SK-N-SH (cell line): ENCODE measurements around the gene AHDC1. TPM values are rescaled to one million over a fixed set of nuclear protein-coding genes. Genes with fewer than 3 reads are reported as not detected.
A peak's percentile ranks its signal among the peaks of the same experiment; 100 is the strongest.

Experiments used
- CTCF ChIA-PET: fragments of 300-600, 350-600 bp; formaldehyde crosslinking; extraction: SDS; loops from one replicate; lab custom pipeline; 2021; lab: Yijun Ruan, JAX
- POLR2A ChIA-PET: fragments of 350-600 bp; sonication (Branson Sonifier 250); formaldehyde crosslinking; extraction: SDS; loops from one replicate; lab custom pipeline; 2020; ENCODE audit warnings: antibody characterized with exemption, inconsistent platforms; lab: Yijun Ruan, JAX
- DNase-seq: peaks from one replicate; pipeline ENCODE4 v3.0.0; 2012
- H2AFZ ChIP-seq: fragments of 200-600 bp; sonication (generic); 2 replicates; pipeline ENCODE4 v1.8.1; 2016; ENCODE audit warnings: antibody characterized with exemption, mild to moderate bottlenecking, low read depth
- H3F3A ChIP-seq: fragments of 200-600 bp; sonication (generic); replicated peaks from 2 replicates; pipeline ENCODE3; 2016; ENCODE audit warnings: antibody characterized with exemption, mild to moderate bottlenecking; ENCODE audit not compliant: insufficient read depth
- H3K27ac ChIP-seq, 2 experiments: fragments of 200-500 bp in 1 of 2; fragments of 200-600 bp in 1 of 2; sonication (Bioruptor generic) in 1 of 2; sonication (generic), shearing (Covaris generic) in 1 of 2; 2 replicates each; pipeline versions ENCODE4 v1.5.1 to v1.6.1; 2014 to 2016; ENCODE audit warnings: low read depth in 2 of 2, inconsistent platforms in 1 of 2, low read length in 1 of 2, mild to moderate bottlenecking in 1 of 2, mixed read lengths in 1 of 2
- H3K27me3 ChIP-seq: fragments of 200-600 bp; sonication (generic), shearing (Covaris generic); 2 replicates; pipeline ENCODE4 v1.6.1; 2016; ENCODE audit warnings: mixed run types; ENCODE audit not compliant: insufficient read depth
- H3K36me3 ChIP-seq, 2 experiments: fragments of 200-500 bp in 1 of 2; fragments of 200-600 bp in 1 of 2; sonication (Bioruptor generic) in 1 of 2; sonication (generic) in 1 of 2; replicated peaks in 1 of 2; 2 replicates each; pipeline versions ENCODE3 to v1.5.1; 2014 to 2016; ENCODE audit warnings: low read length in 1 of 2, mild to moderate bottlenecking in 1 of 2; ENCODE audit not compliant: insufficient read depth in 2 of 2, control insufficient read depth in 1 of 2
- H3K4me1 ChIP-seq, 2 experiments: fragments of 200-500 bp in 1 of 2; fragments of 200-600 bp in 1 of 2; sonication (Bioruptor generic) in 1 of 2; sonication (generic), shearing (Covaris generic) in 1 of 2; 2 replicates each; pipeline versions ENCODE4 v1.5.1 to v1.6.1; 2014 to 2016; ENCODE audit warnings: low read depth in 1 of 2, low read length in 1 of 2, mixed run types in 1 of 2; ENCODE audit not compliant: insufficient read depth in 2 of 2, control insufficient read depth in 1 of 2
- H3K4me2 ChIP-seq: fragments of 200-600 bp; sonication (generic), shearing (Covaris generic); 2 replicates; pipeline ENCODE4 v1.6.1; 2017; ENCODE audit warnings: mixed run types
- H3K4me3 ChIP-seq, 2 experiments: fragments of 200-500 bp in 1 of 2; fragments of 200-600 bp in 1 of 2; sonication (Bioruptor generic) in 1 of 2; sonication (generic), shearing (Covaris generic) in 1 of 2; 2 replicates each; pipeline versions ENCODE4 v1.5.1 to v1.8.1; 2014 to 2016; ENCODE audit warnings: low read depth in 2 of 2, inconsistent platforms in 1 of 2, low read length in 1 of 2, mild to moderate bottlenecking in 1 of 2, mixed read lengths in 1 of 2, moderate library complexity in 1 of 2
- H3K79me2 ChIP-seq: fragments of 200-600 bp; sonication (generic); 2 replicates; pipeline ENCODE4 v1.8.1; 2017; ENCODE audit warnings: mild to moderate bottlenecking; ENCODE audit not compliant: insufficient read depth
- H3K9ac ChIP-seq: fragments of 200-600 bp; sonication (generic); 2 replicates; pipeline ENCODE4 v1.6.1; 2017; ENCODE audit warnings: mixed run types
- H3K9me2 ChIP-seq: fragments of 200-600 bp; sonication (generic); 2 replicates; pipeline ENCODE4 v1.6.1; 2017; ENCODE audit warnings: mixed run types
- H3K9me3 ChIP-seq: fragments of 200-600 bp; sonication (generic); 2 replicates; pipeline ENCODE4 v1.6.1; 2017; ENCODE audit warnings: mixed run types, mild to moderate bottlenecking, moderate library complexity
- H4K20me1 ChIP-seq: fragments of 200-600 bp; sonication (generic); 2 replicates; pipeline ENCODE4 v1.6.1; 2017; ENCODE audit warnings: mild to moderate bottlenecking, mixed run types; ENCODE audit not compliant: insufficient read depth
- CHD2 ChIP-seq: fragments of 150-350 bp; IDR thresholded peaks from 2 replicates; pipeline ENCODE4 v1.6.1; 2018; ENCODE audit warnings: low read length; ENCODE audit not compliant: partially characterized antibody
- CTCF ChIP-seq: fragments of 200-600 bp; sonication (generic); IDR thresholded peaks from 2 replicates; pipeline ENCODE4 v1.6.1; 2017; ENCODE audit warnings: antibody characterized with exemption, mild to moderate bottlenecking, moderate library complexity
- FOSL2 ChIP-seq: IDR thresholded peaks from 2 replicates; pipeline ENCODE4 v1.4.0; 2012; ENCODE audit warnings: low read depth, mild to moderate bottlenecking, moderate library complexity, borderline replicate concordance
- FOXJ3 ChIP-seq: sonication (generic); formaldehyde crosslinking; IDR thresholded peaks from 2 replicates; pipeline ENCODE4 v1.5.1; 2020; ENCODE audit warnings: mild to moderate bottlenecking, missing genetic modification reagents
- FOXM1 ChIP-seq: IDR thresholded peaks from 2 replicates; pipeline ENCODE4 v1.4.0; 2012; ENCODE audit warnings: low read depth, mild to moderate bottlenecking
- GABPA ChIP-seq: IDR thresholded peaks from 2 replicates; pipeline ENCODE4 v1.4.0; 2012; ENCODE audit warnings: low read depth, mild to moderate bottlenecking
- GATA2 ChIP-seq: sonication (generic); formaldehyde crosslinking; IDR thresholded peaks from 2 replicates; pipeline ENCODE4 v1.5.0; 2020; ENCODE audit warnings: mild to moderate bottlenecking, missing genetic modification reagents
- IRF3 ChIP-seq: fragments of 150-350 bp; IDR thresholded peaks from 2 replicates; pipeline ENCODE4 v1.6.1; 2016; ENCODE audit warnings: mild to moderate bottlenecking, low read depth, low read length
- JUND ChIP-seq: IDR thresholded peaks from 2 replicates; pipeline ENCODE4 v1.4.0; 2012
- MEF2A ChIP-seq: IDR thresholded peaks from 2 replicates; pipeline ENCODE4 v1.4.0; 2012; ENCODE audit warnings: low read depth, borderline replicate concordance
- MXI1 ChIP-seq: IDR thresholded peaks from 2 replicates; pipeline ENCODE4 v1.6.1; 2012; ENCODE audit warnings: mild to moderate bottlenecking, low read depth, low read length, improper control_type of control experiment
- POLR2AphosphoS5 ChIP-seq: IDR thresholded peaks from 2 replicates; pipeline ENCODE4 v1.6.1; 2012; ENCODE audit warnings: low read depth, low read length
- RAD21 ChIP-seq: IDR thresholded peaks from 2 replicates; pipeline ENCODE4 v1.6.1; 2012; ENCODE audit warnings: mild to moderate bottlenecking, low read length
- RXRA ChIP-seq: IDR thresholded peaks from 2 replicates; pipeline ENCODE4 v1.4.0; 2012; ENCODE audit warnings: low read depth, mild to moderate bottlenecking, borderline replicate concordance
- SIN3A ChIP-seq: IDR thresholded peaks from 2 replicates; pipeline ENCODE4 v1.6.1; 2012; ENCODE audit warnings: low read depth, mild to moderate bottlenecking, low read length, moderate library complexity, borderline replicate concordance
- TAF1 ChIP-seq: IDR thresholded peaks from 2 replicates; pipeline ENCODE4 v1.6.1; 2012; ENCODE audit warnings: low read depth, mild to moderate bottlenecking, low read length, moderate library complexity, borderline replicate concordance
- YY1 ChIP-seq: IDR thresholded peaks from 2 replicates; pipeline ENCODE4 v1.4.0; 2012; ENCODE audit warnings: low read depth, mild to moderate bottlenecking
- WGBS: methylation state at CpG from one replicate; pipeline ENCODE4 v1.1.6; 2017; ENCODE audit warnings: low lambda C conversion rate; 5-methylcytosine and 5-hydroxymethylcytosine counted together
- polyA plus RNA-seq, 3 experiments: library from polyadenylated mRNA; depleted of rRNA; stranded (reverse); fragments of >200 nt; gene quantifications; 2 replicates each; pipeline ENCODE4 v1.2.3, GENCODE V29; 2012
- TF ChIP-seq, protein P1 (sequence below): fragments of 150-350 bp; IDR thresholded peaks from 2 replicates; pipeline ENCODE4 v1.6.1; 2017; ENCODE audit warnings: antibody characterized with exemption, low read length, low read depth, borderline replicate concordance
- TF ChIP-seq, protein P2 (sequence below): IDR thresholded peaks from 2 replicates; pipeline ENCODE4 v1.4.0; 2012; ENCODE audit warnings: low read depth, borderline replicate concordance
- TF ChIP-seq, protein P3 (sequence below): IDR thresholded peaks from 2 replicates; pipeline ENCODE4; 2012
- TF ChIP-seq, protein P4 (sequence below): IDR thresholded peaks from 2 replicates; pipeline ENCODE4 v1.4.0; 2012; ENCODE audit warnings: low read depth

The AHDC1 gene
- polyA plus RNA-seq, 1 of the 3 experiments (the other 2 are of a cell fraction), result 8.5 TPM

DNA sequence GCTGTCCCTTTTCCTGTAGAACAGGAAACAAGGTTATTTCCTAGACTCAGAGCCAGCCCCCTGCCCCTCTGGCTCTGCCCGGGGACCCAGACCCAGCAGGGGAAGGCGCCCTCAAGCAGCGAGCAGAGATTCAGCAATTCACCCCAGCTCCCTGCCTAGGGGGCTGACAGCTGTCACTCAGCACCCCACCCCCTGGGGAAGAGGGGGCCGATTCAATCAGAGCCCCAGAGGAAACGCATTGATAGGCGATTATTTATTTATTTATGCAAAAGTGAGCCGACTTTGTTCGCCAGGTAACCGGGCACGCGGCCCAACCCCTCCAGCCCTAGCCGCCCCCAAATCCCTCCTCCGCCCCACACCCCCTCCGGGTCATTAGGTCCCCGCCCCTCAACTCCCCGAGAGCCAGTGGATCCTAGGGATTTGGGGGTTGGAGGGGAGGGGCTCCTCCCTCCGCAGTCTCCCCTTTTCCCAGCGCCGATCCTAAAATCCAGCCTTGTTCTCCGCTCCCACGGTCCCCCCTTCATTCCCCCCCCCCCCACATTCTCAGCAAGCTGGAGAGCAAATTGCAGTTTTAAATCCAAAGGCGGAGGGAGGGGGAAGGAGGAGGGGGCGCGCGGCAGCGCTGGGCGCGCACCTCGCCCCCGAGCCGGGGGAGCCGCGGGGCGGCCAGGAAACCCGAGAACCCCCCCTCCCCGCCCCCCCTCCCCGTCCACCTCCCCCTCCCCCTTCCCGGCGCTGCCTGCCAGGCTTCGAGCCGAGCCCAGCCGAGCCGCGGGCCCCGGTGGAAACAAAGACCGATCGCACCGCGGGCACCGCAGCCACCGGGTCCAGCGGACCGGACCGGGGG, 1.3 kb downstream of the AHDC1 start:
- DNase-seq, result peak; percentile 91
- H3K36me3 ChIP-seq, result no peaks in the 10 kb centered on the region
- H3K4me2 ChIP-seq, result peak overlapping the region; percentile 100
- H3K27ac ChIP-seq, result peak overlapping the region; percentile 60 to 64
- H3K4me3 ChIP-seq, result peak overlapping the region; percentile 92
- POLR2A ChIA-PET, result interaction anchor here (0.5 to 1.5 kb wide), 5 partner anchors 12 to 303 kb away, joined by 3 to 6 read pairs (median 3); partner anchors contain the start of gene MAP3K6
- peaks cover 57% of the 10 kb centered on the region for H3K79me2 ChIP-seq
- peak overlapping the region; percentile 69; the same call in 1 of the 2 replicates for H2AFZ ChIP-seq
- H4K20me1 ChIP-seq, result peaks cover 44% of the 10 kb centered on the region
- peaks cover 46 to 52% of the 10 kb centered on the region in 2 experiments for H3K4me1 ChIP-seq
- CTCF ChIA-PET, result interaction anchor here (0.6 to 27.7 kb wide), 11 partner anchors 10 to 304 kb away, joined by 3 to 603 read pairs (median 8); no protein-coding TSS in a partner anchor
- WGBS, result 5% methylated on average over 19 of the region's 54 CpGs
- peaks cover 31% of the 10 kb centered on the region for H3F3A ChIP-seq
- H3K9me2 ChIP-seq, result no peaks in the 10 kb centered on the region
- peak overlapping the region; percentile 85 for H3K9ac ChIP-seq
- no peaks in the 10 kb centered on the region for H3K9me3 ChIP-seq
- no peaks in the 10 kb centered on the region for H3K27me3 ChIP-seq
- TF ChIP-seq YY1 (no peak), MEF2A (no peak), MXI1 (no peak), TAF1 (no peak), GATA2 (no peak), POLR2AphosphoS5 (no peak), GABPA (no peak), RXRA (no peak), CHD2 (no peak), JUND (no peak), RAD21 (peak; percentile 10; the same call in 1 of the 2 replicates), FOSL2 (no peak), IRF3 (no peak), SIN3A (peak; percentile 20; the same call in 1 of the 2 replicates), FOXJ3 (CRISPR knock-in tag) (no peak), CTCF (no peak), FOXM1 (no peak)
- TF ChIP-seq, protein P1, sequence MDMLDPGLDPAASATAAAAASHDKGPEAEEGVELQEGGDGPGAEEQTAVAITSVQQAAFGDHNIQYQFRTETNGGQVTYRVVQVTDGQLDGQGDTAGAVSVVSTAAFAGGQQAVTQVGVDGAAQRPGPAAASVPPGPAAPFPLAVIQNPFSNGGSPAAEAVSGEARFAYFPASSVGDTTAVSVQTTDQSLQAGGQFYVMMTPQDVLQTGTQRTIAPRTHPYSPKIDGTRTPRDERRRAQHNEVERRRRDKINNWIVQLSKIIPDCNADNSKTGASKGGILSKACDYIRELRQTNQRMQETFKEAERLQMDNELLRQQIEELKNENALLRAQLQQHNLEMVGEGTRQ, result no peak
- TF ChIP-seq, protein P2, sequence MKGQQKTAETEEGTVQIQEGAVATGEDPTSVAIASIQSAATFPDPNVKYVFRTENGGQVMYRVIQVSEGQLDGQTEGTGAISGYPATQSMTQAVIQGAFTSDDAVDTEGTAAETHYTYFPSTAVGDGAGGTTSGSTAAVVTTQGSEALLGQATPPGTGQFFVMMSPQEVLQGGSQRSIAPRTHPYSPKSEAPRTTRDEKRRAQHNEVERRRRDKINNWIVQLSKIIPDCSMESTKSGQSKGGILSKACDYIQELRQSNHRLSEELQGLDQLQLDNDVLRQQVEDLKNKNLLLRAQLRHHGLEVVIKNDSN, result no peak
- TF ChIP-seq, protein P3, sequence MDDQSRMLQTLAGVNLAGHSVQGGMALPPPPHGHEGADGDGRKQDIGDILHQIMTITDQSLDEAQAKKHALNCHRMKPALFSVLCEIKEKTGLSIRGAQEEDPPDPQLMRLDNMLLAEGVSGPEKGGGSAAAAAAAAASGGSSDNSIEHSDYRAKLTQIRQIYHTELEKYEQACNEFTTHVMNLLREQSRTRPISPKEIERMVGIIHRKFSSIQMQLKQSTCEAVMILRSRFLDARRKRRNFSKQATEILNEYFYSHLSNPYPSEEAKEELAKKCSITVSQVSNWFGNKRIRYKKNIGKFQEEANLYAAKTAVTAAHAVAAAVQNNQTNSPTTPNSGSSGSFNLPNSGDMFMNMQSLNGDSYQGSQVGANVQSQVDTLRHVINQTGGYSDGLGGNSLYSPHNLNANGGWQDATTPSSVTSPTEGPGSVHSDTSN, result peak; percentile 79
- TF ChIP-seq, protein P4, sequence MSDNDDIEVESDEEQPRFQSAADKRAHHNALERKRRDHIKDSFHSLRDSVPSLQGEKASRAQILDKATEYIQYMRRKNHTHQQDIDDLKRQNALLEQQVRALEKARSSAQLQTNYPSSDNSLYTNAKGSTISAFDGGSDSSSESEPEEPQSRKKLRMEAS, result no peak
